ENCODE results near the gene PXT1.
"Not testable (repeated sequence)": the region's sequence is repeated elsewhere in the genome, so short reads cannot be mapped to it uniquely, and the experiment has no call there.

PXT1 gene

DNA sequence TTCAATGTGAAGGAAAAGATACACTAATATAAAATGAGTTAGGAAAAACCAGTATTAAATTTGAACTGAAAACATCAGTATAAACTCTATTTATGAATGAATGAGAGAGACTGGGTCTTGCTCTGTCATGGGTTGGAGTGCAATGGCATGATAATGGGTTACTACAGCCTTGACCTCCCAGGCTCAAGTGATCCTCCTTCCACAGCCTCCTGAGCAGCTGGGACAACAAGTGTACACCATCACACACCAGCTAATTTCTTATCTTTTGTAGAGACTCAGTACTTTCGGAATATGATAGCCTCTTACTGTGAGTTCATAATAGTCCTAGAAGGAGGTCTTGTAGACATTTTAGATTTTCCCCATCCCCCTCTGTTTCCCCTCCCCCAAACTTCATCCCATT is 21.6 kb upstream of the PXT1 start:
- no peak for ATAC-seq (replicated peaks; ENCODE audit: extremely low read depth, poor library complexity, severe bottlenecking)
- no peak for DNase-seq (ENCODE audit: low spot score in 2 of 2)
- Mint-ChIP-seq H3K9me3 (no peaks in the 10 kb centered on the region), H3K4me1 (peaks cover 43% of the 10 kb centered on the region), H3K27ac (ENCODE audit: low read depth) (no peak overlapping the region), H3K27me3 (no peaks in the 10 kb centered on the region), H3K4me3 (no peak overlapping the region), H3K36me3 (ENCODE audit: insufficient read depth) (peaks cover 5% of the 10 kb centered on the region)

DNA sequence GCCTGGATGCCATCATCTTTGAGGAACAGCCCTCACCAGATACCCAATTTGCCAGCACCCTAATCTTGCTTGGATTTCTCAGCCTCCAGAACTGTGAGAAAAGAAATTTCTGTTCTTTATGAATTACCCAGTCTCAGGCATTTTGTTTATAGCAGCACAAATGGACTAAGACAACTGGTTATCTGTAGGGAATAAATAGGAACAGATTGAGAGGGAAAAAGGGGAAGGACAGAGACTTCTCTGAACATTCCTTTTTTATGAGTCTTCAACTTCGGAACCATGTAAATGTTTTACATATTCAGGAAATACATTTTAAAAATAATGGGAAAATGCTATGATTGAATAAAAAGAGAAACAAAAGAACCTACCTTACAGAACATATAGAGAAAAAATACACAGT is 21.0 kb upstream of the PXT1 start:
- Mint-ChIP-seq H3K4me3 (no peak overlapping the region), H3K27ac (ENCODE audit: low read depth) (no peak overlapping the region), H3K4me1 (peaks cover 40% of the 10 kb centered on the region), H3K9me3 (no peaks in the 10 kb centered on the region), H3K27me3 (no peaks in the 10 kb centered on the region), H3K36me3 (ENCODE audit: insufficient read depth) (peaks cover 3% of the 10 kb centered on the region)
- no peak for ATAC-seq (replicated peaks; ENCODE audit: extremely low read depth, poor library complexity, severe bottlenecking)
- no peak for DNase-seq (ENCODE audit: low spot score in 2 of 2)

DNA sequence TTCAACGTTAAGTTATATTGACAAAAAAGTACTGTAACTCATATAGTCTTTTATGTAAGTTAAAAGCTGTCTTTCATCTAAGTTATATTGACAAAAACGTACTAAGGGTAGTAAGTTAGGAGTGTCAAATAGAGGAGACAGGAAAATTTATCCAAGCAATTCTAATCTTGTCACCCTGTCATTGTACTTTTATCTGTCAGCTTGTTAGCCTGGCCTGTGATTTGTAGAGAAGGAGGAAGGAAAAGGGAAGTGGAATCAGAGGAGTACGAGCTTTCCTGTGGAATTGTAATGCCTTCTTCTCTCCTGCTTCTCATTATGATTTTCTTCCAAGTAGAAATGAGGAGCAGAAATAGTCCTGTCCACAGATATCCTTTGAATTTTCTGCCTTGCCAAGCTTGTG is 19.0 kb upstream of the PXT1 start:
- ATAC-seq (replicated peaks; ENCODE audit: extremely low read depth, poor library complexity, severe bottlenecking): no peak
- H3K27me3 Mint-ChIP-seq: no peaks in the 10 kb centered on the region
- no peaks in the 10 kb centered on the region for H3K9me3 Mint-ChIP-seq
- peaks cover 4% of the 10 kb centered on the region for H3K36me3 Mint-ChIP-seq (ENCODE audit: insufficient read depth)
- no peak overlapping the region for H3K4me3 Mint-ChIP-seq
- peaks cover 43% of the 10 kb centered on the region for H3K4me1 Mint-ChIP-seq
- DNase-seq (ENCODE audit: low spot score in 2 of 2): no peak
- no peak overlapping the region for H3K27ac Mint-ChIP-seq (ENCODE audit: low read depth)

DNA sequence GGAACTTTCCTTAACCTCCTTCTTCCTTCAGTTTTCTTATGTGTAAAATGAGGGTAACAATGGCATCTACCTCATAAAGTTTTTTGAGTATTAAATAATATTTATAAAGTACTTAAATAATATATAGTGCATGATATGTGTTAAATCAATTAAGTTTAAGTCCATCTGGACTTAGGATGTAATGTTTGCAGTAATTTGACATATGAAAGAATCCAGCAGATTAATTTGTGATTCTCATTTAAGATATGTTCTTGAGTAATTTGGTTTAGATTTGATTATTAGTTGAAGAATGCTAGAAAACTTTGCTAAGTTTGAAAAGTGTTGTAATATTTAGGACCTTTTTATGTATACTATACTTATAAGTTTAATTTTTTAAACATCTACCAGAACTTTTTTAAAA is 18.3 kb upstream of the PXT1 start:
- Mint-ChIP-seq H3K4me1 (peaks cover 43% of the 10 kb centered on the region), H3K27ac (ENCODE audit: low read depth) (no peak overlapping the region), H3K36me3 (ENCODE audit: insufficient read depth) (peaks cover 4% of the 10 kb centered on the region), H3K27me3 (no peaks in the 10 kb centered on the region), H3K9me3 (no peaks in the 10 kb centered on the region), H3K4me3 (no peak overlapping the region)
- DNase-seq (ENCODE audit: low spot score in 2 of 2): no peak
- ATAC-seq (replicated peaks; ENCODE audit: extremely low read depth, poor library complexity, severe bottlenecking): no peak

DNA sequence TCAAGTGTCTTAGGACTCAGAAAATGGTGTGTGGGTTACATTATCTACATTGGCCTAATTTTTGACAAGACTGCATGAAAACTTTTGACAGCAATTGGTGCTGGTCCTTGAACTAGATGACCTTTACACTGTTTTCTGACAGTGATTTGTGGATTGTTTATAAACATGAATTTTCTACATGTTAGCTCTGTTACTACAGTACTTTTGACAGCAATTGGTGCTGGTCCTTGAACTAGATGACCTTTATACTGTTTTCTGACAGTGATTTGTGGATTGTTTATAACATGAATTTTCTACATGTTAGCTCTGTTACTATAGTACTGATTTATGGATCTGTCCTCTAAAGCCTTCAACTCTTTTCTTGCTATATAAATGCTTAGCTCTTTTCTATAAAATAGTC is 16.8 kb upstream of the PXT1 start:
- H3K4me1 Mint-ChIP-seq: peaks cover 41% of the 10 kb centered on the region
- no peaks in the 10 kb centered on the region for H3K27me3 Mint-ChIP-seq
- no peak for DNase-seq (ENCODE audit: low spot score in 2 of 2)

DNA sequence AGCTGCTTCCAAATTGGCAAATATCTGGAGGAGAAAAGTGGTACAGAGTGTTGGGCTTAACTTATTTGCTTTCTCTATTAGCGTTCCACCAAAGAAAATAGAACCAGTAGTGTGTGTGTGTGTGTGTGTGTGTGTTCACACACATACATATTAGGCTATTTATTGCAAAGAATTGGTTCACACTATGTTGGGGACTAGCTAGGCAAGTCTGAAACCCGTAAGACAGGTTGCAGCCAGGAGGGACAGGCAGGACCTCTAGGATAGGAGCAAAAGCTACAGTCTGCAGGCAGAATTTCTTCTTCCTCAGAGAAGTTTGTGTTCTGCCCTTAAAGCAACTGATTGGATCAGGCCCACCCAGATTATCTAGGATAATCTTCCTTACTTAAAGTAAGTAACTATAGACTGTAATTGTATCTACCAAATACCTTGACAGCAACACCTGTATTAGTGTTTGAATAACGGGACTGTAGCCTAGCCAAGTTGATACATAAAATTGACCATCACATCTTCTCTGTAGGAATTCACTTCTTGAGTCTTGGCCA is 12.9 kb upstream of the PXT1 start:
- Mint-ChIP-seq H3K4me1 (peaks cover 15% of the 10 kb centered on the region), H3K27ac (ENCODE audit: low read depth) (no peak overlapping the region)
- no peak for ATAC-seq (replicated peaks; ENCODE audit: extremely low read depth, poor library complexity, severe bottlenecking)

More for the DNA sequence above, 16.8 kb upstream of the PXT1 start:
- no peak for ATAC-seq (replicated peaks; ENCODE audit: extremely low read depth, poor library complexity, severe bottlenecking)
- Mint-ChIP-seq H3K36me3 (ENCODE audit: insufficient read depth) (peaks cover 6% of the 10 kb centered on the region), H3K4me3 (no peak overlapping the region), H3K9me3 (no peaks in the 10 kb centered on the region), H3K27ac (ENCODE audit: low read depth) (no peak overlapping the region)

DNA sequence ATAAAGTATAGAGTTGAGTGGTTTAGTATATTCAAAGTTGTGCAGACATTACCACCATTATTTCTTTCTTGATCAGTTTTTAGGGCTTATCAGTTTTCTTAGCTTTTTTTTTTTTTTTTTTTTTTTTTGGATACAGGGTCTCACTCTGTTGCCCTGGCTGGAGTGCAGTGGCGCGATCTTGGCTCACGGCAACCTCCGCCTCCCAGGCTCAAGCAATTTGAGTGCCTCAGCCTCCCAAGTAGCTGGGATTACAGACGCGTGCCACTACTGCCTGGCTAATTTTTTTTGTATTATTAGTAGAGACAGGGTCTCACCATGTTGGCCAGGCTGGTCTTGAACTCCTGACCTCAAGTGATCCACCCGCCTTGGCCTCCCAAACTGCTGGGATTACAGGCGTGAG is 10.2 kb upstream of the PXT1 start:
- peaks cover 17% of the 10 kb centered on the region for H3K4me1 Mint-ChIP-seq
- H3K27ac Mint-ChIP-seq (ENCODE audit: low read depth); H3K27me3 Mint-ChIP-seq; ATAC-seq (replicated peaks; ENCODE audit: extremely low read depth, poor library complexity, severe bottlenecking); DNase-seq (ENCODE audit: low spot score in 2 of 2); H3K9me3 Mint-ChIP-seq; H3K4me3 Mint-ChIP-seq: not testable (repeated sequence)
- H3K36me3 Mint-ChIP-seq (ENCODE audit: insufficient read depth): peaks cover 24% of the 10 kb centered on the region

More for the DNA sequence above, 12.9 kb upstream of the PXT1 start:
- Mint-ChIP-seq H3K4me3 (no peak overlapping the region), H3K9me3 (no peaks in the 10 kb centered on the region), H3K36me3 (ENCODE audit: insufficient read depth) (peaks cover 21% of the 10 kb centered on the region), H3K27me3 (no peaks in the 10 kb centered on the region)
- no peak for DNase-seq (ENCODE audit: low spot score in 2 of 2)

DNA sequence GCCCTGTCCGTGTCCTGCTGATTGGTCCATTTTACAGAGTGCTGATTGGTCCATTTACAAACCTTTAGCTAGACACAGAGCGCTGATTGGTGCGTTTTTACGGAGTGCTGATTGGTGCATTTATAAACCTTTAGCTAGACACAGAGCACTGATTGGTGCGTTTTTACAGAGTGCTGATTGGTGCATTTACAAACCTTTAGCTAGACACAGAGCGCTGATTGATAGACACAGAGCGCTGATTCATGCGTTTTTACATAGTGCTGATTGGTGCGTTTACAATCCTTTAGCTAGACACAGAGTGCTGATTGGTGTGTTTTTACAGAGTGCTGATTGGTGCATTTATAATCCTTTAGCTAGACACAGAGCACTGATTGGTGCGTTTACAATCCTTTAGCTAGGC is 6.5 kb upstream of the PXT1 start:
- not testable (repeated sequence) for ATAC-seq (replicated peaks; ENCODE audit: extremely low read depth, poor library complexity, severe bottlenecking); H3K9me3 Mint-ChIP-seq; H3K4me3 Mint-ChIP-seq; H3K27ac Mint-ChIP-seq (ENCODE audit: low read depth); H3K27me3 Mint-ChIP-seq; DNase-seq (ENCODE audit: low spot score in 2 of 2)
- H3K36me3 Mint-ChIP-seq (ENCODE audit: insufficient read depth): peaks cover 21% of the 10 kb centered on the region
- H3K4me1 Mint-ChIP-seq: peaks cover 29% of the 10 kb centered on the region

DNA sequence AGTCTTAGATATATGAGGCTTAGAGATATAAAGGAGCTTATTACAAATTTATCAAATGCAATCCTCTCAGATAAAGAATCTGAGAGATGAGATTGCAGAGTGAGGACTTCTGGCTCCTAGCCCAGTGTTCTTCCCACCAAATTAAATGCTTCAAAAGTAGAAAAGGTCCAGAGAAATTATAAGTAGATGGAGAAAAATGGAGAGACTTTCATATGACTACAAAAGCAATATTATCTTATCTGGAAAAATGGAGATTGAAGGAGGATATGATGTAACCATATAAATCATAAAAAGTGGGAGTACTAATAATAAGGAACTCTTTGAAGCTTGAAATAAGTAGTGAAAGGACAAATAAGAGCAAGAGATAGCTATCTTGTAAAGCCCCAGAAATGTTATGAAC is 3.0 kb upstream of the PXT1 start:
- H3K4me3 Mint-ChIP-seq: peak overlapping the region; percentile 91
- no peaks in the 10 kb centered on the region for H3K9me3 Mint-ChIP-seq
- H3K27me3 Mint-ChIP-seq: no peaks in the 10 kb centered on the region
- DNase-seq (ENCODE audit: low spot score in 2 of 2) (no peak), ATAC-seq (replicated peaks; ENCODE audit: extremely low read depth, poor library complexity, severe bottlenecking) (no peak)
- H3K4me1 Mint-ChIP-seq: peaks cover 47% of the 10 kb centered on the region
- H3K27ac Mint-ChIP-seq (ENCODE audit: low read depth): peak overlapping the region; percentile 26
- peaks cover 18% of the 10 kb centered on the region for H3K36me3 Mint-ChIP-seq (ENCODE audit: insufficient read depth)

DNA sequence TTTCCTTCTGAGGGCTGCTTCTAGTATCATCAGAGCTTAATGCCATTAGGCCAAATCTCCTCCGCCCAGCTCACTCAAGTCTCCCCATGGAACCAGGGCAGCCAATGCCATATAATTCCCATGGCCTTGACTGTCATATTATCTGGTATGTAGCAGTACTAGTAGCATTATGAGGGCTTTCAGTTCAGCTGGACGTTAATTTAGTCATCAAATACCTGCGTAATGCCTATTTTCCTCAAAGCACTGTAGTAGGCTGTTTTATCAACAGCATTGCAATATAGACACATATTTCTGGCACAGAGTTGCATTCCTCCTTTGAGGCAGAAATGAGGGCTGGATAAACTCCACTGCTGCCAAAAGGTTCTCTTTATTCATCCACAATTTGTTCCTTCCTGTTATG is 1.8 kb upstream of the PXT1 start:
- no peaks in the 10 kb centered on the region for H3K27me3 Mint-ChIP-seq
- H3K9me3 Mint-ChIP-seq: no peaks in the 10 kb centered on the region
- DNase-seq (ENCODE audit: low spot score in 2 of 2) (no peak), ATAC-seq (replicated peaks; ENCODE audit: extremely low read depth, poor library complexity, severe bottlenecking) (no peak)
- peak overlapping the region; percentile 91 for H3K4me3 Mint-ChIP-seq
- H3K36me3 Mint-ChIP-seq (ENCODE audit: insufficient read depth): peaks cover 20% of the 10 kb centered on the region
- peak overlapping the region; percentile 95 for H3K27ac Mint-ChIP-seq (ENCODE audit: low read depth)
- H3K4me1 Mint-ChIP-seq: peaks cover 43% of the 10 kb centered on the region

DNA sequence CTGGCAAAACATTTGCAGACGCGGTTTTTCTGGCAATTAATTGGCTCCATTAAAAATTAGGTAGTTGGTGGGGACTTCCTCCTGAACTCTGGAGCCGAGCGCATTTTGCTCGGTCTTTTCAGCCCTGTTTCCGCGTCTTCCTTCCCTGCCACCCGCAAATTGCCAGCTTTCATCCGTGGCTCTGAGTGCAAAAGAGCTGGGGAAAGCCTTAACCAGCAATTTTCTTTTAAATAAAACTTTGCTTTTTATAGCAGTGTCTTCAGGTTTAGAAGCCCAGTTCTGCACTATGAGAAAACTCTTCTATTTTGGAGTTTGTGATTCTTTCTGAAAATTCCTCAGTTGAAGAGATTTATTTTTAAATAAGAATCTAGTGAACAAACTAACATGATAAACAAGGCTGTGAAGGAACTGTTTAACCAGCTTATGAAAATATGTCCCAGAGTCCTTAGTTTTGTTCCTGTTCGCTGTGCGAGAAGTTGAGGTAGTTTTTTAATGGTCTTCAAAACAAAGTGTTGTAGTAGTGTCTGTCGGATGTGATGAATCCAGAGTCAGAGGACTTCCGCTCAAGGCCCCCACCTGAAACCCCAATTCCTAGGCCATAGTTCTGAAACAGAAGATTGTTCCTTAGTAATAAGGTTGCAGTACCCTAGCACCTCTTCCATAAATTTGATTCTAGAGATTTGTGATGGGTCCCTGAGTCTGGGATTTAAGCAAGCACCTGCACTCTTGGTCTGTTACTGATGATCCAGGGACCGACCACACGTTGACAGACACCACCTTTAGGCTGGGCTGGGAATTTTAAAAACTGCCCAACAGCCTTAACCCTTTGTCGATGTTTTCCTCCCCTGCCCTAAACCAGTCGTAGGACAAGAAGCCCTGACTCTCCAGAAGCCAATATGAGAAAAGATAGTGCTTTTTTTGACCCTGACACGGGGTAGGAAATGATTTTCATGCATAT is 1.1 kb upstream of the PXT1 start:
- ATAC-seq (replicated peaks; ENCODE audit: extremely low read depth, poor library complexity, severe bottlenecking) (peak; percentile 11), DNase-seq (ENCODE audit: low spot score in 2 of 2) (no peak)
- Mint-ChIP-seq H3K36me3 (ENCODE audit: insufficient read depth) (peaks cover 20% of the 10 kb centered on the region), H3K9me3 (no peaks in the 10 kb centered on the region), H3K4me3 (peak overlapping the region; percentile 91), H3K27me3 (no peaks in the 10 kb centered on the region), H3K27ac (ENCODE audit: low read depth) (peak overlapping the region; percentile 95), H3K4me1 (peaks cover 40% of the 10 kb centered on the region)

DNA sequence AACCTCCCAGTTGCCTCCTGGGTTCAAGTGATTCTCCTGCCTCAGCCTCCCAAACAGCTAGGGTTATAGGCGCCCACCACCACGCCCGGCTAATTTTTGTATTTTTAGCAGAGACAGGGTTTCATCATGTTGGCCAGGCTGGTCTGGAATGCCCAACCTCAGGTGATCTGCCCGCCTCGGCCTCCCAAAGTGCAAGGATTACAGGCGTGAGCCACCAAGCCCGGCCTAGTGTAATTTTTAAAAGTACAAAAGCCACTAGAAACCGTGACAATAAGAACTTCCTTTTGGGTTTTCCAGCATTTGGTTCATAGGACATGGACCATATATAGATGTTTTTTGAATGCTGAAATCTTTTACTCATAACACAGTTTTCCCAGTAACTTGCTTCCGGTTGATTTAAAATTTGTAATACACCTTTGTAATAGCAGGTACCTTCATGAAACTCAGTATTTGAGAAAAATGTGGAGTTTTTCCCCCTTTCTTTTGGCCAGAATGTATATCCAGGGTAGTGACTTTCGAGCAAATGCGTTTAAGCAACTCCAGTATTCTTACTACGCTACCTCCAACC is 467 bp downstream of the PXT1 start:
- no peak for DNase-seq (ENCODE audit: low spot score in 2 of 2)
- H3K27me3 Mint-ChIP-seq: no peaks in the 10 kb centered on the region
- H3K9me3 Mint-ChIP-seq: no peaks in the 10 kb centered on the region
- peak overlapping the region; percentile 95 for H3K27ac Mint-ChIP-seq (ENCODE audit: low read depth)
- H3K36me3 Mint-ChIP-seq (ENCODE audit: insufficient read depth): peaks cover 17% of the 10 kb centered on the region
- H3K4me3 Mint-ChIP-seq: peak overlapping the region; percentile 91
- H3K4me1 Mint-ChIP-seq: peaks cover 37% of the 10 kb centered on the region
- ATAC-seq (replicated peaks; ENCODE audit: extremely low read depth, poor library complexity, severe bottlenecking): no peak
